Adrenal gland (tissue), 12 donors: ENCODE results near the gene RNASE13. TPM values are rescaled to one million over a fixed set of nuclear protein-coding genes. Genes with fewer than 3 reads are reported as not detected.
"Not testable (repeated sequence)": the region's sequence is repeated elsewhere in the genome, so short reads cannot be mapped to it uniquely, and the experiment has no call there.

Source experiments
- DNase-seq, 7 donors: peaks; one replicate each; pipeline ENCODE4 v3.0.0-alpha.2; 2019 to 2020
- H3K27ac ChIP-seq, 5 donors: fragments of 200-600 bp; sonication (generic) in 4 of 5; 1 replicate in 3 of 5; 2 replicates in 2 of 5; pipeline versions ENCODE4 v1.5.1 to v1.8.0; 2016 to 2020; ENCODE audit warnings: mild to moderate bottlenecking in 1 of 5
- H3K27me3 ChIP-seq: fragments of 200-600 bp; 2 replicates; pipeline ENCODE4 v1.8.0; 2021
- H3K36me3 ChIP-seq, 2 donors: fragments of 200-600 bp; replicated peaks in 1 of 2; 1 replicate in 1 of 2; 2 replicates in 1 of 2; pipeline versions ENCODE4 v1.5.1 to v1.8.0; 2018 to 2022
- H3K4me1 ChIP-seq, 2 donors: fragments of 200-600 bp; replicated peaks in 1 of 2; 1 replicate in 1 of 2; 2 replicates in 1 of 2; pipeline versions ENCODE4 v1.5.1 to v1.8.0; 2018 to 2021
- H3K4me3 ChIP-seq, 4 donors: fragments of 200-600 bp; sonication (generic) in 3 of 4; one replicate each; pipeline ENCODE4 v1.5.1; 2016 to 2018
- H3K9me3 ChIP-seq, 3 donors: fragments of 200-600 bp; sonication (generic) in 1 of 3; replicated peaks in 1 of 3; 1 replicate in 2 of 3; 2 replicates in 1 of 3; pipeline versions ENCODE4 v1.5.1 to v1.8.0; 2016 to 2021
- POLR2A ChIP-seq, 2 donors: fragments of 450-650 bp; IDR thresholded peaks; one replicate each; pipeline ENCODE4 v1.6.1; 2017; ENCODE audit warnings: antibody characterized with exemption in 2 of 2, mild to moderate bottlenecking in 2 of 2, moderate library complexity in 1 of 2
- WGBS, 4 donors: extraction: QIAGEN DNeasy Blood & Tissue Kit in 2 of 4; methylation state at CpG; one replicate each; pipeline versions ENCODE4 v1.1.5 to v1.1.7; 2013 to 2017; 5-methylcytosine and 5-hydroxymethylcytosine counted together
- intact Hi-C, 2 donors: fragments of 100-400 bp; cut with DNase I; formaldehyde crosslinking; loops; one replicate each; pipeline versions ENCODE4 v1.14.1 to v1.15.0; 2022 to 2023
- polyA plus RNA-seq, 3 donors: library from polyadenylated mRNA; stranded (reverse); fragments of 200-250 nt in 2 of 3; fragments of 350-450 nt in 1 of 3; fragmentation: Illumina TruSeq in 1 of 3; extraction: RNeasy Lipid Tissue Mini Kit (QIAGEN cat#74804) in 1 of 3; gene quantifications; one replicate each; pipeline ENCODE4 v1.2.3, GENCODE V29; 2013 to 2014
- total RNA-seq, 9 donors: library from RNA; depleted of rRNA in 4 of 9; stranded (reverse); fragments of >200 nt in 4 of 9; fragments of 120-200 nt in 1 of 9; fragmentation: NEBNext Ultra II Directional in 1 of 9; extraction: Animal tissue kit (Norgen Biotek cat#: 25700) in 1 of 9; gene quantifications; one replicate each; pipeline versions ENCODE4 v1.1.0 to v1.2.4, GENCODE V29; 2013 to 2023
- TF ChIP-seq, protein P1 (sequence below), 6 experiments: fragments of 450-650 bp in 4 of 6; fragments of 200-600 bp in 2 of 6; sonication (generic) in 1 of 6; IDR thresholded peaks; 1 replicate in 5 of 6; 2 replicates in 1 of 6; pipeline versions ENCODE4 v1.5.1 to v1.8.0; 2016 to 2021; ENCODE audit warnings: antibody characterized with exemption in 6 of 6, mild to moderate bottlenecking in 2 of 6, moderate library complexity in 1 of 6
- donor health status: healthy with polysubstance abuse.
- donor health status: Bipolar disorder and iron deficiency.
- donor health status: DM: yes; HTN: yes; CAD: no.
- donor health status: DM: no; HTN: no; CAD: no.
- donor health status: DM: no; HTN: no; CAD: no.
- donor health status: DM: yes; HTN: yes; CAD: no.

Gene RNASE13
- total and polyA plus RNA-seq, 12 donors = 0.03 to 0.27 TPM; not detected in 10

DNA sequence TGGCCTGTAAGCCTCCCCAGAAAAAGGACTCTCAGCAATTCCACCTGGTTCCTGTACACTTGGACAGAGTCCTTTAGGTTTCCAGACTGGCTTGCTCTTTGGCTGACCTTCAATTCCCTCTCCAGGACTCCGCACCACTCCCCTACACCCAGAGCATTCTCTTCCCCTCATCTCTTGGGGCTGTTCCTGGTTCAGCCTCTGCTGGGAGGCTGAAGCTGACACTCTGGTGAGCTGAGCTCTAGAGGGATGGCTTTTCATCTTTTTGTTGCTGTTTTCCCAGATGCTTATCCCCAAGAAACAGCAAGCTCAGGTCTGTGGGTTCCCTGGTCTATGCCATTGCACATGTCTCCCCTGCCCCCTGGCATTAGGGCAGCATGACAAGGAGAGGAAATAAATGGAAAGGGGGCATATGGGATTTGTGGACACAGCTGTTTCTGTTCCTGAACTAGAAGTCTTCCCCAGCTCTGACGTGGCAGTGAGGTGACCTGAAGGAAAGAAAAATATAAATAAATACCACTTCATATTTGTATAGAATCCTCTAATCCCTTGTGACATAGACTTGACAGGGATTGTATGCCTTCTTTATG lies 8.9 kb upstream of the RNASE13 start:
- H3K4me3 ChIP-seq = no peak overlapping the region
- intact Hi-C loops = no loop called here
- no peak for TF ChIP-seq POLR2A (IDR thresholded peaks at IDR 0.05)
- TF ChIP-seq, protein P1, sequence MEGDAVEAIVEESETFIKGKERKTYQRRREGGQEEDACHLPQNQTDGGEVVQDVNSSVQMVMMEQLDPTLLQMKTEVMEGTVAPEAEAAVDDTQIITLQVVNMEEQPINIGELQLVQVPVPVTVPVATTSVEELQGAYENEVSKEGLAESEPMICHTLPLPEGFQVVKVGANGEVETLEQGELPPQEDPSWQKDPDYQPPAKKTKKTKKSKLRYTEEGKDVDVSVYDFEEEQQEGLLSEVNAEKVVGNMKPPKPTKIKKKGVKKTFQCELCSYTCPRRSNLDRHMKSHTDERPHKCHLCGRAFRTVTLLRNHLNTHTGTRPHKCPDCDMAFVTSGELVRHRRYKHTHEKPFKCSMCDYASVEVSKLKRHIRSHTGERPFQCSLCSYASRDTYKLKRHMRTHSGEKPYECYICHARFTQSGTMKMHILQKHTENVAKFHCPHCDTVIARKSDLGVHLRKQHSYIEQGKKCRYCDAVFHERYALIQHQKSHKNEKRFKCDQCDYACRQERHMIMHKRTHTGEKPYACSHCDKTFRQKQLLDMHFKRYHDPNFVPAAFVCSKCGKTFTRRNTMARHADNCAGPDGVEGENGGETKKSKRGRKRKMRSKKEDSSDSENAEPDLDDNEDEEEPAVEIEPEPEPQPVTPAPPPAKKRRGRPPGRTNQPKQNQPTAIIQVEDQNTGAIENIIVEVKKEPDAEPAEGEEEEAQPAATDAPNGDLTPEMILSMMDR (IDR thresholded peaks at IDR 0.05) = no peak
- no peaks in the 10 kb centered on the region for H3K36me3 ChIP-seq
- no peaks in the 10 kb centered on the region for H3K27me3 ChIP-seq
- DNase-seq = no peak
- 23 to 46% (median 41%) methylated on average over 2 of the region's 2 CpGs for WGBS, 4 donors
- peak overlapping the region in 4 of 5 donors; percentile 31 to 76 (median 70) for H3K27ac ChIP-seq
- H3K9me3 ChIP-seq = no peaks in the 10 kb centered on the region
- H3K4me1 ChIP-seq = peaks cover 42 to 67% of the 10 kb centered on the region in 2 donors

DNA sequence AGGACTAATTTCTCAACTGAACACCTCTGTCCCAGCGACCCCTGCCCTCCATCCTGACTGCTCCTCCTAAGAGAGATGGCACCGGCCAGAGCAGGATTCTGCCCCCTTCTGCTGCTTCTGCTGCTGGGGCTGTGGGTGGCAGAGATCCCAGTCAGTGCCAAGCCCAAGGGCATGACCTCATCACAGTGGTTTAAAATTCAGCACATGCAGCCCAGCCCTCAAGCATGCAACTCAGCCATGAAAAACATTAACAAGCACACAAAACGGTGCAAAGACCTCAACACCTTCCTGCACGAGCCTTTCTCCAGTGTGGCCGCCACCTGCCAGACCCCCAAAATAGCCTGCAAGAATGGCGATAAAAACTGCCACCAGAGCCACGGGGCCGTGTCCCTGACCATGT lies 8.3 kb upstream of the RNASE13 start:
- intact Hi-C loops = no loop called here
- Histone ChIP-seq H3K27me3 (no peaks in the 10 kb centered on the region), H3K4me1 (peaks cover 40 to 67% of the 10 kb centered on the region in 2 donors), H3K9me3 (no peaks in the 10 kb centered on the region), H3K36me3 (no peaks in the 10 kb centered on the region), H3K4me3 (no peak overlapping the region), H3K27ac (peak overlapping the region in 3 of 5 donors; percentile 65 to 76 (median 75))
- peak; percentile 44 to 74 (median 59) for DNase-seq
- TF ChIP-seq, protein P1 (IDR thresholded peaks at IDR 0.05) = no peak
- TF ChIP-seq POLR2A (IDR thresholded peaks at IDR 0.05) = peak in 1 of 2 donors; percentile 19
- whole genome bisulfite sequencing, 4 donors = 45 to 53% (median 49%) methylated on average over 8 of the region's 8 CpGs

DNA sequence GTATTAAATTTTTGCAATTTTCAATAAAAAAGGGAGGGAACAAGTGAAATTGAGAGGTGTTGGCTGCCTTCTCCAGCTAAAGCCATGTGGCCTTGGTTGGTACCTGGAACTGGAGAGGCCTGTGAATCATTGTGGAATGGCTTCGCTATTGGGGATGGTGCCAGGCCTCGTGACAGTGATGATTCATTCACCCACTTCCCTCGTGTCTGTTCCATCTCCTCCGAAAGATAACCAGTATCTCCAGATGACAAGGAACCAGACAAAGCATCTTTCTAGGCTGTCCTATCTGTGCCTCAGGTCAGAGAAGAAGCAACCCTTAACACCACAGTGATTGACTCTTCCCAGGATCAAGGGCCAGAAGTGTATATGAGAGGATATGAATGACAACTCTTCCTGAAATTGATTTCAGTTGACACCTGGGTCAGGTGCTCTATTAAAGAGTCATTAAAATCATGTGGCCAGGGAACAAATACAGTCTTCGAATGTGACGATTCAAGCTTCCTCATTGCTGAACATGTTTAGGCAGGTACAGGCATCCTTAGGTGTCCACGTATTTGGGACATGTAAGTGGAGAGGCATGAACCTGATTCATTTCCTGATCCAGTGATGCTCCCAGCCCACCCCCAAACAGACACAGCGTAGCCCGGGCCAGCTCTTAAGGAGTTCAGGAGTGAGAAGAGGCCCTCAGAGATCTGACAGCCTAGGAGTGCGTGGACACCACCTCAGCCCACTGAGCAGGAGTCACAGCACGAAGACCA lies 7.2 kb upstream of the RNASE13 start, which contains the start of gene RNASE7:
RNASE7 (plus strand) TSS at position 687 of the 758 bp plus-strand sequence. CDS start 631 bp downstream, outside the sequence.
- peak; percentile 85 to 93 (median 92) for DNase-seq
- Histone ChIP-seq H3K9me3 (no peaks in the 10 kb centered on the region), H3K27me3 (no peaks in the 10 kb centered on the region), H3K27ac (peak within 1 kb of the TSS; percentile 9 to 76 (median 65)), H3K4me3 (no peak within 1 kb of the TSS), H3K4me1 (peaks cover 35 to 62% of the 10 kb centered on the region in 2 donors), H3K36me3 (no peaks in the 10 kb centered on the region)
- WGBS, 4 donors = 58 to 70% (median 63%) methylated on average over 11 of the region's 11 CpGs
- TF ChIP-seq, protein P1 (IDR thresholded peaks at IDR 0.05) = no peak
- TF ChIP-seq POLR2A (IDR thresholded peaks at IDR 0.05) = no peak
- intact Hi-C loops = no loop called here

DNA sequence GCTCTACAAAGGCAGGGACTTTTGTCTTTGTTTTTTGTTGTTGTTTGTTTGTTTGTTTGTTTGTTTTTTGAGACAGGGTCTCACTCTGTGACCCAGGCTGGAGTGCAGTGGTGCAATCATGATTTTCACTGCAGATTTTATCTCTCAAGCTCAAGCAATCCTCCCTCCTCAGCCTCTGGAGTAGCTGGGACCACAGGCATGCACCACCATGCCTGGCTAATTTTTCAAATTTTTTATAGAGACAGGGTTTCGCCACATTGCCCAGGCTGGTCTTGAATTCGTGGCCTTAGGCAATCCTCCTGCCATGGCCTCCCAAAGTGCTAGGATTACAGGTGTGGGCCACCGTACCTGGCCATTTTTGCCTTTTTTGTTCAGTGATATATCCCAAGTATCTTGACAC lies 6.3 kb upstream of the RNASE13 start:
- H3K4me3 ChIP-seq, intact Hi-C loops, H3K27me3 ChIP-seq, DNase-seq, H3K9me3 ChIP-seq, H3K36me3 ChIP-seq: not testable (repeated sequence)
- peak overlapping the region; percentile 1 to 76 (median 54) for H3K27ac ChIP-seq
- WGBS, 4 donors = 84 to 91% (median 88%) methylated on average over 3 of the region's 3 CpGs
- H3K4me1 ChIP-seq = peaks cover 35 to 62% of the 10 kb centered on the region in 2 donors
